ENCODE results near the gene HNRNPAB.

GRCh38 chr5:178211095-178212048, 7.0 kb downstream of the HNRNPAB start:
- TF ChIP-seq, protein P1, sequence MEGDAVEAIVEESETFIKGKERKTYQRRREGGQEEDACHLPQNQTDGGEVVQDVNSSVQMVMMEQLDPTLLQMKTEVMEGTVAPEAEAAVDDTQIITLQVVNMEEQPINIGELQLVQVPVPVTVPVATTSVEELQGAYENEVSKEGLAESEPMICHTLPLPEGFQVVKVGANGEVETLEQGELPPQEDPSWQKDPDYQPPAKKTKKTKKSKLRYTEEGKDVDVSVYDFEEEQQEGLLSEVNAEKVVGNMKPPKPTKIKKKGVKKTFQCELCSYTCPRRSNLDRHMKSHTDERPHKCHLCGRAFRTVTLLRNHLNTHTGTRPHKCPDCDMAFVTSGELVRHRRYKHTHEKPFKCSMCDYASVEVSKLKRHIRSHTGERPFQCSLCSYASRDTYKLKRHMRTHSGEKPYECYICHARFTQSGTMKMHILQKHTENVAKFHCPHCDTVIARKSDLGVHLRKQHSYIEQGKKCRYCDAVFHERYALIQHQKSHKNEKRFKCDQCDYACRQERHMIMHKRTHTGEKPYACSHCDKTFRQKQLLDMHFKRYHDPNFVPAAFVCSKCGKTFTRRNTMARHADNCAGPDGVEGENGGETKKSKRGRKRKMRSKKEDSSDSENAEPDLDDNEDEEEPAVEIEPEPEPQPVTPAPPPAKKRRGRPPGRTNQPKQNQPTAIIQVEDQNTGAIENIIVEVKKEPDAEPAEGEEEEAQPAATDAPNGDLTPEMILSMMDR (IDR thresholded peaks at IDR 0.05; ENCODE audit: low read length): no peak
- TF ChIP-seq EZH2 (optimal IDR thresholded peaks at IDR 0.05; ENCODE audit: low read depth, low read length): no peak
- TF ChIP-seq EZH2phosphoT487 (IDR thresholded peaks at IDR 0.05; ENCODE audit: low read length): no peak
